Sigmoid colon (tissue), 4 donors: Measurements from ENCODE around the gene MICOS13.

Source experiments
- CTCF ChIP-seq, 4 experiments: fragments of 450-650 bp in 3 of 4; fragments of 200-600 bp in 1 of 4; IDR thresholded peaks; one replicate each; pipeline ENCODE4 v1.5.1; 2016 to 2019; ENCODE audit warnings: antibody characterized with exemption in 4 of 4, mild to moderate bottlenecking in 3 of 4, moderate library complexity in 2 of 4
- EP300 ChIP-seq, 4 donors: sonication (generic); formaldehyde crosslinking; IDR thresholded peaks; one replicate each; pipeline ENCODE4 v1.6.1; 2017; ENCODE audit warnings: antibody characterized with exemption in 4 of 4
- POLR2A ChIP-seq, 2 donors: fragments of 450-650 bp; IDR thresholded peaks; one replicate each; pipeline ENCODE4 v1.6.1; 2016; ENCODE audit warnings: antibody characterized with exemption in 2 of 2, mild to moderate bottlenecking in 2 of 2, moderate library complexity in 2 of 2

GRCh38 chr19:5719274-5719960 lies 39.1 kb upstream of the MICOS13 start:
- TF ChIP-seq CTCF (IDR thresholded peaks at IDR 0.05) (no peak), POLR2A (IDR thresholded peaks at IDR 0.05) (no peak), EP300 (IDR thresholded peaks at IDR 0.05) (no peak)
